H9 (cell line): ENCODE results near the gene MKNK2. TPM values are rescaled to one million over a fixed set of nuclear protein-coding genes. Genes with fewer than 3 reads are reported as not detected.

Experiments
- DNase-seq: peaks from one replicate; pipeline ENCODE4 v3.0.0-alpha.2; 2017
- H2AFZ ChIP-seq: one replicate; pipeline ENCODE4 v1.6.1; 2013; ENCODE audit warnings: mild to moderate bottlenecking, low read length, control low read depth, moderate library complexity
- H2AK5ac ChIP-seq: 2 replicates; pipeline ENCODE4 v1.6.1; 2013; ENCODE audit warnings: low read length, control low read depth, mixed read lengths; ENCODE audit not compliant: insufficient read length
- H2BK120ac ChIP-seq: one replicate; pipeline ENCODE4 v1.6.1; 2013; ENCODE audit warnings: low read depth, mild to moderate bottlenecking, low read length, control low read depth, inconsistent platforms; ENCODE audit not compliant: poor library complexity, severe bottlenecking
- H2BK12ac ChIP-seq: 2 replicates; pipeline ENCODE4 v1.6.1; 2013; ENCODE audit warnings: low read length, control low read depth, mixed read lengths, low read depth; ENCODE audit not compliant: insufficient read length
- H2BK15ac ChIP-seq: 2 replicates; pipeline ENCODE4 v1.6.1; 2013; ENCODE audit warnings: low read depth, low read length, control low read depth
- H2BK20ac ChIP-seq: one replicate; pipeline ENCODE4 v1.6.1; 2013; ENCODE audit warnings: low read depth, mild to moderate bottlenecking, low read length, control low read depth, inconsistent platforms; ENCODE audit not compliant: poor library complexity, severe bottlenecking
- H2BK5ac ChIP-seq: 2 replicates; pipeline ENCODE4 v1.6.1; 2013; ENCODE audit warnings: low read length, control low read depth, mixed read lengths; ENCODE audit not compliant: insufficient read length
- H3K14ac ChIP-seq: 2 replicates; pipeline ENCODE4 v1.6.1; 2013; ENCODE audit warnings: low read length, control low read depth; ENCODE audit not compliant: insufficient read depth
- H3K18ac ChIP-seq: 2 replicates; pipeline ENCODE4 v1.6.1; 2013; ENCODE audit warnings: low read depth, mild to moderate bottlenecking, mixed read lengths, low read length, control low read depth; ENCODE audit not compliant: insufficient read length
- H3K23ac ChIP-seq: 2 replicates; pipeline ENCODE4 v1.6.1; 2013; ENCODE audit warnings: low read length, control low read depth, mixed read lengths, low read depth; ENCODE audit not compliant: insufficient read length
- H3K23me2 ChIP-seq: 2 replicates; pipeline ENCODE4 v1.6.1; 2013; ENCODE audit warnings: low read depth, mild to moderate bottlenecking, mixed read lengths, low read length, control low read depth; ENCODE audit not compliant: insufficient read length, poor library complexity, severe bottlenecking
- H3K27ac ChIP-seq: 2 replicates; pipeline ENCODE4 v1.5.1; 2013; ENCODE audit warnings: low read length, control low read depth, mixed read lengths, low read depth; ENCODE audit not compliant: insufficient read length
- H3K27me3 ChIP-seq: 2 replicates; pipeline ENCODE4 v1.6.1; 2013; ENCODE audit warnings: low read length, control low read depth, inconsistent platforms; ENCODE audit not compliant: insufficient read depth
- H3K4ac ChIP-seq: 2 replicates; pipeline ENCODE4 v1.6.1; 2013; ENCODE audit warnings: low read depth, mild to moderate bottlenecking, control low read depth, inconsistent platforms, low read length, moderate library complexity
- H3K4me1 ChIP-seq: 2 replicates; pipeline ENCODE4 v1.6.1; 2013; ENCODE audit warnings: low read length, control low read depth, inconsistent platforms; ENCODE audit not compliant: insufficient read depth
- H3K4me2 ChIP-seq: 2 replicates; pipeline ENCODE4 v1.6.1; 2013; ENCODE audit warnings: low read length, control low read depth, mixed read lengths; ENCODE audit not compliant: insufficient read length, insufficient read depth
- H3K56ac ChIP-seq: 2 replicates; pipeline ENCODE4 v1.6.1; 2013; ENCODE audit warnings: low read depth, mild to moderate bottlenecking, mixed read lengths, low read length, control low read depth; ENCODE audit not compliant: insufficient read length
- H3K79me1 ChIP-seq: 2 replicates; pipeline ENCODE4 v1.6.1; 2013; ENCODE audit warnings: low read depth, mild to moderate bottlenecking, moderate library complexity, low read length, control low read depth, inconsistent platforms; ENCODE audit not compliant: insufficient read depth, poor library complexity, severe bottlenecking
- H3K79me2 ChIP-seq: 2 replicates; pipeline ENCODE4 v1.6.1; 2013; ENCODE audit warnings: low read length, control low read depth, inconsistent platforms; ENCODE audit not compliant: insufficient read depth
- H3K9ac ChIP-seq: 2 replicates; pipeline ENCODE4 v1.6.1; 2013; ENCODE audit warnings: low read length, control low read depth, mixed read lengths; ENCODE audit not compliant: insufficient read length; ENCODE audit errors: extremely low read depth
- H3K9me3 ChIP-seq: one replicate; pipeline ENCODE4 v1.6.1; 2013; ENCODE audit warnings: low read depth, low read length, inconsistent platforms; ENCODE audit not compliant: control insufficient read depth
- H3T11ph ChIP-seq: one replicate; pipeline ENCODE4 v1.6.1; 2013; ENCODE audit warnings: mild to moderate bottlenecking, low read length, control low read depth, inconsistent platforms
- H4K20me1 ChIP-seq: one replicate; pipeline ENCODE4 v1.6.1; 2013; ENCODE audit not compliant: control insufficient read depth, insufficient read length, insufficient read depth
- H4K5ac ChIP-seq: 2 replicates; pipeline ENCODE4 v1.6.1; 2013; ENCODE audit warnings: low read depth, mild to moderate bottlenecking, mixed read lengths, low read length, control low read depth; ENCODE audit not compliant: insufficient read length
- H4K8ac ChIP-seq: replicated peaks from 2 replicates; pipeline ENCODE4 v1.6.1; 2013; ENCODE audit warnings: low read length, control low read depth, mixed read lengths, low read depth; ENCODE audit not compliant: insufficient read length
- H4K91ac ChIP-seq: 2 replicates; pipeline ENCODE4 v1.6.1; 2013; ENCODE audit warnings: low read depth, mild to moderate bottlenecking, moderate library complexity, mixed read lengths, low read length, control low read depth; ENCODE audit not compliant: insufficient read length
- H3K27ac Mint-ChIP-seq, 3 experiments: 2 replicates in 2 of 3; 3 replicates in 1 of 3; pipeline ENCODE4 v1.8.0; 2020 to 2021; ENCODE audit warnings: mixed read lengths in 3 of 3, mild to moderate bottlenecking in 1 of 3, moderate library complexity in 1 of 3
- H3K27me3 Mint-ChIP-seq: 2 replicates; pipeline ENCODE4 v1.8.0; 2021; ENCODE audit warnings: low read depth, mild to moderate bottlenecking, moderate library complexity, mixed read lengths
- H3K36me3 Mint-ChIP-seq, 3 experiments: 2 replicates in 2 of 3; 3 replicates in 1 of 3; pipeline ENCODE4 v1.8.0; 2020 to 2021; ENCODE audit warnings: low read depth in 3 of 3, mixed read lengths in 3 of 3; ENCODE audit not compliant: insufficient read depth in 1 of 3
- H3K4me1 Mint-ChIP-seq, 2 experiments: 2 replicates each; pipeline ENCODE4 v1.8.0; 2020; ENCODE audit warnings: mixed read lengths in 2 of 2
- H3K4me3 Mint-ChIP-seq, 2 experiments: 2 replicates in 1 of 2; 3 replicates in 1 of 2; pipeline ENCODE4 v1.8.0; 2020 to 2021; ENCODE audit warnings: mild to moderate bottlenecking in 2 of 2, mixed read lengths in 2 of 2, moderate library complexity in 1 of 2
- H3K9me3 Mint-ChIP-seq, 2 experiments: 2 replicates in 1 of 2; 3 replicates in 1 of 2; pipeline ENCODE4 v1.8.0; 2020; ENCODE audit warnings: mild to moderate bottlenecking in 2 of 2, mixed read lengths in 2 of 2, moderate library complexity in 1 of 2
- WGBS: extraction: QIAGEN DNeasy Blood & Tissue Kit; methylation state at CpG from one replicate; pipeline ENCODE4 v1.1.7; 2013; ENCODE audit warnings: missing lambda C conversion rate, low lambda C conversion rate, mixed read lengths; ENCODE audit not compliant: insufficient read length; ENCODE audit errors: extremely low coverage; 5-methylcytosine and 5-hydroxymethylcytosine counted together
- total RNA-seq: library from RNA; stranded (reverse); gene quantifications from 2 replicates; pipeline ENCODE4 v1.2.1, GENCODE V29; 2021
- TF ChIP-seq, protein P1 (sequence below): fragments of 200-600 bp; sonication (generic); conservative IDR thresholded peaks from 3 replicates; pipeline ENCODE4 v1.8.0; 2021; ENCODE audit warnings: antibody characterized with exemption, mild to moderate bottlenecking

MKNK2 gene
- total RNA-seq, 1 experiment from 2014 or later, result 153 TPM

DNA sequence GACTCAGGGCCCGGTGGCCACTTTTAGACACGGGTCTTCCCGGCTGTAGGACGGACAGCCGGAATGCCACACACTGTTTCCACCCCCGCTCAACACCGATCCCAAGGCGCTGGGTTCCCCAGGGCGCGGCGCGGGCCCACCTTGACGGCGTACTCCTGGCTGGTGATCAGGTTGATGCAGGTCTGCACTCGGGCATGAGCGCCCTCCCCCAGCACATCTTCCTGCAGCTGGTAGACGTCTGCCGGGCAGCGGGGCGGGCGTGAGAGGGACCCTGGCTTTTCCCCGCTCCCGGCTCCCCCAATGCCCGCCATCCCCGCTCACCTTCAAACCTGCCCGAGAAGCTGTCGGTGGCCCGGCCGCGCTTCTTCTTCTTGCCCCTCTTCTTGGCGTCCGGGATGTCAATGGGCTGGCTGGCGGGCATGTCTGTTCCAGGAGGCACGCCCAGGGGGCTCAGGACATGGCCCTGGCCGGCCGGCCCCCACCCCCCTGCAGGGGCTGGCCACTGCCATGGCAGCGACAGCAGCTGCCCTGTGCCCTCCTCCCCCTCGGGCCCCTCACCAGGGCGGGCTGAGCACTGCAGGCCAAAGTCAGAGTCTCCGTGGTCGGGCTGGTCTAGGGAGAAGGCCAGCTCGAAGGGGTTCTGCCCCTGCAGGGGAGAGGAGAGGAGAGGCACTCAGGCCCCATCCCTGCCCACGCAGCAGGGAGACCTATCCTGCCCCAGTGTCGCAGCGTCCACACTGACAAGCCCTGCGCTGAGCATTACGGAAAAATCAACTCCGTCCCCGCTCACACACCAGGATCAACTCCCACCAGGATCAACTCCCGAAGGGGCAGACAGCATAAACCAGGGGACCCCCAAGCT lies 4.8 kb downstream of the MKNK2 start:
- H3K4me2 ChIP-seq, result no peak overlapping the region
- peaks cover 11% of the 10 kb centered on the region; the same call in 1 of the 2 replicates for H3K79me2 ChIP-seq
- no peak overlapping the region for H4K5ac ChIP-seq
- peaks cover 2% of the 10 kb centered on the region for H4K20me1 ChIP-seq
- Mint-ChIP-seq H3K4me3 (no peak overlapping the region), H3K27ac (no peak overlapping the region), H3K27me3 (no peaks in the 10 kb centered on the region), H3K9me3 (no peaks in the 10 kb centered on the region), H3K4me1 (peaks cover 12 to 16% of the 10 kb centered on the region in 2 experiments), H3K36me3 (peaks cover 3 to 11% (median 8%) of the 10 kb centered on the region in 3 experiments; a peak in 5 of 7 replicates)
- H3K56ac ChIP-seq, result no peak overlapping the region
- DNase-seq, result peak; percentile 25
- H2BK12ac ChIP-seq, result no peak overlapping the region
- no peaks in the 10 kb centered on the region for H3K27me3 ChIP-seq
- no peak overlapping the region for H4K8ac ChIP-seq
- H3K4me1 ChIP-seq, result no peaks in the 10 kb centered on the region; the same call in 1 of the 2 replicates
- WGBS, result no CpG with 5 or more reads among the region's 50 CpGs
- TF ChIP-seq, protein P1, sequence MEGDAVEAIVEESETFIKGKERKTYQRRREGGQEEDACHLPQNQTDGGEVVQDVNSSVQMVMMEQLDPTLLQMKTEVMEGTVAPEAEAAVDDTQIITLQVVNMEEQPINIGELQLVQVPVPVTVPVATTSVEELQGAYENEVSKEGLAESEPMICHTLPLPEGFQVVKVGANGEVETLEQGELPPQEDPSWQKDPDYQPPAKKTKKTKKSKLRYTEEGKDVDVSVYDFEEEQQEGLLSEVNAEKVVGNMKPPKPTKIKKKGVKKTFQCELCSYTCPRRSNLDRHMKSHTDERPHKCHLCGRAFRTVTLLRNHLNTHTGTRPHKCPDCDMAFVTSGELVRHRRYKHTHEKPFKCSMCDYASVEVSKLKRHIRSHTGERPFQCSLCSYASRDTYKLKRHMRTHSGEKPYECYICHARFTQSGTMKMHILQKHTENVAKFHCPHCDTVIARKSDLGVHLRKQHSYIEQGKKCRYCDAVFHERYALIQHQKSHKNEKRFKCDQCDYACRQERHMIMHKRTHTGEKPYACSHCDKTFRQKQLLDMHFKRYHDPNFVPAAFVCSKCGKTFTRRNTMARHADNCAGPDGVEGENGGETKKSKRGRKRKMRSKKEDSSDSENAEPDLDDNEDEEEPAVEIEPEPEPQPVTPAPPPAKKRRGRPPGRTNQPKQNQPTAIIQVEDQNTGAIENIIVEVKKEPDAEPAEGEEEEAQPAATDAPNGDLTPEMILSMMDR, result no peak
- no peak overlapping the region for H3K9ac ChIP-seq
- no peak overlapping the region for H3K4ac ChIP-seq
- no peak overlapping the region for H4K91ac ChIP-seq
- no peak overlapping the region for H2BK20ac ChIP-seq
- no peak overlapping the region for H2BK120ac ChIP-seq
- no peak overlapping the region for H3T11ph ChIP-seq
- no peak overlapping the region for H3K14ac ChIP-seq
- H3K18ac ChIP-seq, result no peak overlapping the region
- H2BK5ac ChIP-seq, result no peak overlapping the region
- H3K23me2 ChIP-seq, result peaks cover 9% of the 10 kb centered on the region
- H3K23ac ChIP-seq, result no peak overlapping the region
- no peak overlapping the region for H2BK15ac ChIP-seq
- peaks cover 3% of the 10 kb centered on the region for H3K79me1 ChIP-seq
- H2AFZ ChIP-seq, result no peak overlapping the region
- no peak overlapping the region for H2AK5ac ChIP-seq
- no peak overlapping the region for H3K27ac ChIP-seq
- H3K9me3 ChIP-seq, result no peaks in the 10 kb centered on the region
